Breast epithelium (tissue), 4 donors: ENCODE measurements around the gene AFAP1. TPM values are rescaled to one million over a fixed set of nuclear protein-coding genes. Genes with fewer than 3 reads are reported as not detected.
A peak's percentile ranks its signal among the peaks of the same experiment; 100 is the strongest.

Experiments
- DNase-seq, 2 donors: peaks; one replicate each; pipeline ENCODE4 v3.0.0-alpha.2; 2019; ENCODE audit warnings: low spot score in 2 of 2
- H3K27ac ChIP-seq, 2 donors: fragments of 200-600 bp; sonication (generic) in 1 of 2; one replicate each; pipeline ENCODE4 v1.5.1; 2016 to 2019; ENCODE audit warnings: mild to moderate bottlenecking in 1 of 2
- H3K27me3 ChIP-seq, 2 donors: fragments of 200-600 bp; sonication (generic) in 1 of 2; one replicate each; pipeline versions ENCODE4 v1.5.1 to v1.6.0; 2017 to 2019; ENCODE audit warnings: control low read depth in 1 of 2, mild to moderate bottlenecking in 1 of 2
- H3K36me3 ChIP-seq: fragments of 200-600 bp; one replicate; pipeline ENCODE4 v1.5.1; 2019
- H3K4me1 ChIP-seq, 2 donors: fragments of 200-600 bp; sonication (generic); one replicate each; pipeline ENCODE4 v1.5.1; 2016 to 2019; ENCODE audit warnings: control low read depth in 1 of 2
- H3K4me3 ChIP-seq, 3 donors: fragments of 200-600 bp; sonication (generic); 1 replicate in 2 of 3; 2 replicates in 1 of 3; pipeline ENCODE4 v1.5.1; 2016 to 2019; ENCODE audit warnings: mild to moderate bottlenecking in 3 of 3, moderate library complexity in 2 of 3
- H3K9me3 ChIP-seq, 2 donors: fragments of 200-600 bp; sonication (generic) in 1 of 2; one replicate each; pipeline ENCODE4 v1.5.1; 2016 to 2019; ENCODE audit warnings: control low read depth in 1 of 2
- POLR2A ChIP-seq: fragments of 450-650 bp; IDR thresholded peaks from one replicate; pipeline ENCODE4 v1.6.1; 2016; ENCODE audit warnings: antibody characterized with exemption, mild to moderate bottlenecking, moderate library complexity
- POLR2AphosphoS5 ChIP-seq, 3 donors: sonication (generic); formaldehyde crosslinking; IDR thresholded peaks; one replicate each; pipeline ENCODE4 v1.6.1; 2017; ENCODE audit warnings: antibody characterized with exemption in 3 of 3
- intact Hi-C: fragments of 100-400 bp; cut with DNase I; formaldehyde crosslinking; loops from one replicate; pipeline ENCODE4 v1.15.1; 2023; ENCODE audit warnings: low total_unique reads
- total RNA-seq, 3 donors: library from RNA; depleted of rRNA; stranded (reverse); fragments of >200 nt; gene quantifications; one replicate each; pipeline ENCODE4 v1.1.0, GENCODE V29; 2016
- TF ChIP-seq, protein P1 (sequence below), 3 donors: fragments of 450-650 bp; IDR thresholded peaks; one replicate each; pipeline ENCODE4 v1.5.1; 2016 to 2017; ENCODE audit warnings: antibody characterized with exemption in 3 of 3, mild to moderate bottlenecking in 3 of 3, moderate library complexity in 3 of 3

Gene AFAP1
- total RNA-seq, 3 donors from 2014 or later, result 14.5 to 21.6 (median 16.6) TPM

DNA sequence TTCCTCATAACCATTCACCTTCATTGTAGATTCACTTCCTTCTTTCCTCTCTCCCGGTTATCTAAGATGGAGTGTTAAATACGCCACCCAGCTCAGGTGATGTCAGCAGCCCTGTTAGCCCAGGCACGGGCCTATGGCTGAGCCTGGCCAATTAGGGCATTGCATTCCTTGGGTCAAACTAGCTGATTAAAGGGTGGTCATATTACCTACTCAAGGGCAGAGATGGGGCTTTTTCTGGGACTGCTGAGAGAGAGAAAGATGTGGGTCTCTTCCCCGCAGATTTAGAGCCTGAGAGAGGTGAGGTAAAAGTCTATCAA, 39.9 kb upstream of the AFAP1 start:
- TF ChIP-seq POLR2A, result no peak
- TF ChIP-seq, protein P1, sequence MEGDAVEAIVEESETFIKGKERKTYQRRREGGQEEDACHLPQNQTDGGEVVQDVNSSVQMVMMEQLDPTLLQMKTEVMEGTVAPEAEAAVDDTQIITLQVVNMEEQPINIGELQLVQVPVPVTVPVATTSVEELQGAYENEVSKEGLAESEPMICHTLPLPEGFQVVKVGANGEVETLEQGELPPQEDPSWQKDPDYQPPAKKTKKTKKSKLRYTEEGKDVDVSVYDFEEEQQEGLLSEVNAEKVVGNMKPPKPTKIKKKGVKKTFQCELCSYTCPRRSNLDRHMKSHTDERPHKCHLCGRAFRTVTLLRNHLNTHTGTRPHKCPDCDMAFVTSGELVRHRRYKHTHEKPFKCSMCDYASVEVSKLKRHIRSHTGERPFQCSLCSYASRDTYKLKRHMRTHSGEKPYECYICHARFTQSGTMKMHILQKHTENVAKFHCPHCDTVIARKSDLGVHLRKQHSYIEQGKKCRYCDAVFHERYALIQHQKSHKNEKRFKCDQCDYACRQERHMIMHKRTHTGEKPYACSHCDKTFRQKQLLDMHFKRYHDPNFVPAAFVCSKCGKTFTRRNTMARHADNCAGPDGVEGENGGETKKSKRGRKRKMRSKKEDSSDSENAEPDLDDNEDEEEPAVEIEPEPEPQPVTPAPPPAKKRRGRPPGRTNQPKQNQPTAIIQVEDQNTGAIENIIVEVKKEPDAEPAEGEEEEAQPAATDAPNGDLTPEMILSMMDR (IDR thresholded peaks at IDR 0.05), result no peak
- no peak for TF ChIP-seq POLR2AphosphoS5 (IDR thresholded peaks at IDR 0.05)
- no peak overlapping the region for H3K27ac ChIP-seq
- H3K4me3 ChIP-seq, result no peak overlapping the region
- no peaks in the 10 kb centered on the region for H3K9me3 ChIP-seq
- H3K27me3 ChIP-seq, result no peaks in the 10 kb centered on the region
- DNase-seq, result no peak
- H3K36me3 ChIP-seq, result no peaks in the 10 kb centered on the region
- intact Hi-C loops, result no loop called here
- peaks cover 0 to 7% of the 10 kb centered on the region in 2 donors for H3K4me1 ChIP-seq

- peaks cover 0 to 7% of the 10 kb centered on the region in 2 donors for H3K4me1 ChIP-seq
- H3K4me3 ChIP-seq, result peak overlapping the region in 1 of 3 donors; percentile 31
- H3K27me3 ChIP-seq, result no peaks in the 10 kb centered on the region
- intact Hi-C loops, result no loop called here
- no peak for DNase-seq
- H3K27ac ChIP-seq, result peak overlapping the region; percentile 52 to 60
- no peaks in the 10 kb centered on the region for H3K36me3 ChIP-seq
- H3K9me3 ChIP-seq, result no peaks in the 10 kb centered on the region
- TF ChIP-seq, protein P1 (IDR thresholded peaks at IDR 0.05), result no peak
- TF ChIP-seq POLR2AphosphoS5 (IDR thresholded peaks at IDR 0.05) (no peak), POLR2A (no peak)
These were observed 39.4 kb upstream of the AFAP1 start for GRCh38 chr4:7978907-7979651.

- Histone ChIP-seq H3K4me3 (peak overlapping the region in 1 of 3 donors; percentile 31), H3K36me3 (no peaks in the 10 kb centered on the region), H3K9me3 (no peaks in the 10 kb centered on the region), H3K27me3 (no peaks in the 10 kb centered on the region), H3K4me1 (peaks cover 0 to 12% of the 10 kb centered on the region in 2 donors), H3K27ac (peak overlapping the region; percentile 52 to 60)
- no peak for TF ChIP-seq POLR2A
- TF ChIP-seq, protein P1 (IDR thresholded peaks at IDR 0.05), result no peak
- TF ChIP-seq POLR2AphosphoS5 (IDR thresholded peaks at IDR 0.05), result no peak
- DNase-seq, result peak in 1 of 2 donors; percentile 87
- intact Hi-C loops, result no loop called here
These were observed 38.8 kb upstream of the AFAP1 start for GRCh38 chr4:7978489-7978888.

- Histone ChIP-seq H3K4me3 (no peak overlapping the region), H3K4me1 (peaks cover 8 to 22% of the 10 kb centered on the region in 2 donors), H3K27ac (no peak overlapping the region), H3K36me3 (no peaks in the 10 kb centered on the region), H3K9me3 (no peaks in the 10 kb centered on the region), H3K27me3 (no peaks in the 10 kb centered on the region)
- no peak for TF ChIP-seq POLR2A
- DNase-seq, result no peak
- intact Hi-C loops, result no loop called here
These were observed 37.0 kb upstream of the AFAP1 start for GRCh38 chr4:7976634-7977033.

GRCh38 chr4:7976025-7976424, 36.4 kb upstream of the AFAP1 start:
- H3K27ac ChIP-seq, result no peak overlapping the region
- H3K9me3 ChIP-seq, result no peaks in the 10 kb centered on the region
- TF ChIP-seq POLR2AphosphoS5 (IDR thresholded peaks at IDR 0.05) (no peak), POLR2A (no peak)
- TF ChIP-seq, protein P1 (IDR thresholded peaks at IDR 0.05), result no peak
- no peaks in the 10 kb centered on the region for H3K27me3 ChIP-seq
- no peak for DNase-seq
- intact Hi-C loops, result no loop called here
- no peaks in the 10 kb centered on the region for H3K36me3 ChIP-seq
- no peak overlapping the region for H3K4me3 ChIP-seq
- H3K4me1 ChIP-seq, result peaks cover 8 to 26% of the 10 kb centered on the region in 2 donors
